ENCODE results near the gene FARSB.
"Not testable (repeated sequence)": the region's sequence is repeated elsewhere in the genome, so short reads cannot be mapped to it uniquely, and the experiment has no call there.

The FARSB gene

GRCh38 chr2:222655787-222656525 lies at the start of gene FARSB:
Gene FARSB (minus strand): TSS chr2:222656092. CDS start chr2:222656073, 19 bp downstream.
- peak; percentile 97 to 99 (median 98) for DNase-seq

- DNase-seq, result no peak
Observed at GRCh38 chr2:222703886-222704285, 48.0 kb upstream of the FARSB start.

- DNase-seq, result no peak
Observed at GRCh38 chr2:222703091-222703490, 47.2 kb upstream of the FARSB start.

- no peak for DNase-seq
Observed at GRCh38 chr2:222701721-222702131, 45.8 kb upstream of the FARSB start.

GRCh38 chr2:222701233-222701632 lies 45.3 kb upstream of the FARSB start:
- DNase-seq, result no peak

GRCh38 chr2:222698276-222698675 lies 42.4 kb upstream of the FARSB start:
- no peak for DNase-seq

- peak; percentile 47 to 60 (median 47) for DNase-seq
Observed at GRCh38 chr2:222693837-222694236, 37.9 kb upstream of the FARSB start.

- DNase-seq, result not testable (repeated sequence)
Observed at GRCh38 chr2:222693413-222693812, 37.5 kb upstream of the FARSB start.

GRCh38 chr2:222690564-222691200 lies 34.8 kb upstream of the FARSB start:
- DNase-seq, result peak; percentile 88 to 93 (median 93)

- DNase-seq, result no peak
Observed at GRCh38 chr2:222689322-222689721, 33.4 kb upstream of the FARSB start.

GRCh38 chr2:222688917-222689316 lies 33.0 kb upstream of the FARSB start:
- DNase-seq, result peak in 2 of 3 donors; percentile 68 to 71

GRCh38 chr2:222686086-222686750 lies 30.3 kb upstream of the FARSB start:
- DNase-seq, result no peak

- DNase-seq, result no peak
Observed at GRCh38 chr2:222683805-222684204, 27.9 kb upstream of the FARSB start.

GRCh38 chr2:222677981-222678380 lies 22.1 kb upstream of the FARSB start:
- DNase-seq, result peak in 2 of 3 donors; percentile 37 to 47

GRCh38 chr2:222673883-222674282 lies 18.0 kb upstream of the FARSB start:
- DNase-seq, result peak in 2 of 3 donors; percentile 27 to 30

GRCh38 chr2:222673273-222673672 lies 17.4 kb upstream of the FARSB start:
- DNase-seq, result no peak

GRCh38 chr2:222672068-222672401 lies 16.1 kb upstream of the FARSB start:
- no peak for DNase-seq

GRCh38 chr2:222671259-222672067 lies 15.6 kb upstream of the FARSB start, which contains the start of gene MOGAT1:
Gene MOGAT1 (plus strand): TSS chr2:222671658. CDS start chr2:222671786, 128 bp downstream.
- peak; percentile 59 to 82 (median 62) for DNase-seq

- DNase-seq, result no peak
Observed at GRCh38 chr2:222670191-222671038, 14.5 kb upstream of the FARSB start.

GRCh38 chr2:222669353-222669752 lies 13.5 kb upstream of the FARSB start:
- no peak for DNase-seq

GRCh38 chr2:222668494-222669154 lies 12.7 kb upstream of the FARSB start:
- no peak for DNase-seq

Data from suppressor macrophage treated with lipopolysaccharide for 1 hour (primary cell).